Spinal cord (tissue), 10 donors: ENCODE data around the gene UCMA. TPM values are rescaled to one million over a fixed set of nuclear protein-coding genes. Genes with fewer than 3 reads are reported as not detected.

ENCODE experiments used
- DNase-seq, 6 donors: peaks; one replicate each; pipeline versions ENCODE4 v3.0.0 to v3.0.0-alpha.2; 2013 to 2015; ENCODE audit warnings: low spot score in 6 of 6, low read depth in 4 of 6
- H3K27ac ChIP-seq: one replicate; pipeline ENCODE4 v1.5.1; 2013; ENCODE audit warnings: low read depth, low read length, control low read depth
- H3K27me3 ChIP-seq: one replicate; pipeline ENCODE4 v1.6.1; 2013; ENCODE audit warnings: low read length; ENCODE audit not compliant: control insufficient read depth, insufficient read depth
- H3K36me3 ChIP-seq: one replicate; pipeline ENCODE4 v1.6.1; 2013; ENCODE audit warnings: low read length; ENCODE audit not compliant: control insufficient read depth, insufficient read depth
- H3K4me1 ChIP-seq: one replicate; pipeline ENCODE4 v1.6.1; 2013; ENCODE audit warnings: low read length; ENCODE audit not compliant: control insufficient read depth, insufficient read depth
- H3K4me3 ChIP-seq: one replicate; pipeline ENCODE4 v1.5.1; 2013; ENCODE audit warnings: low read depth, low read length, control low read depth
- H3K9me3 ChIP-seq: one replicate; pipeline ENCODE4 v1.6.1; 2013; ENCODE audit warnings: low read length; ENCODE audit not compliant: control insufficient read depth, insufficient read depth
- WGBS: methylation state at CpG from one replicate; pipeline ENCODE4 v1.1.5; 2013; ENCODE audit warnings: missing lambda C conversion rate; ENCODE audit not compliant: insufficient coverage; 5-methylcytosine and 5-hydroxymethylcytosine counted together
- polyA plus RNA-seq, 2 donors: library from polyadenylated mRNA; unstranded; fragments of 120-200 nt; gene quantifications; one replicate each; pipeline ENCODE4 v1.2.1, GENCODE V29; 2013; ENCODE audit not compliant: insufficient read length in 2 of 2
- total RNA-seq, 2 donors: library from RNA; depleted of rRNA in 1 of 2; stranded (reverse); fragments of 120-200 nt in 1 of 2; fragments of >200 nt in 1 of 2; gene quantifications; one replicate each; pipeline versions ENCODE4 v1.2.3 to v1.2.4, GENCODE V29; 2013 to 2014
- donor health status: healthy.

Gene UCMA
- total and polyA plus RNA-seq, 4 donors = 0.41 to 0.94 (median 0.42) TPM; not detected in 1

DNA sequence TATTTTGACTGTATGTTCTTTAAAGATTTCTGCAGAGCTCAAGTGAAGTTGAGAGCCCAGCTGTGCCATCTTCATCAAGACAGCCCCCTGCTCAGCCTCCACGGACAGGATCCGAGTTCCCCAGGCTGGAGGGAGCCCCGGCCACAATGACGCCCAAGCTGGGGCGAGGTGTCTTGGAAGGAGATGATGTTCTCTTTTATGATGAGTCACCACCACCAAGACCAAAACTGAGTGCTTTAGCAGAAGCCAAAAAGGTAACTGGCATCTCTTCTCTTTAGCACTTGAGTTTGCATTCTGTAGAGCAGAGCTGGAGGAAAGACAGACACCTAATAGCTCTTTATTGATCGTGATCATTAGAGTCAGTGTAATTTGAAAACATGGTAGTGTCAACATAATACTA is 39.2 kb downstream of the UCMA start:
- peaks cover 3% of the 10 kb centered on the region for H3K36me3 ChIP-seq
- H3K4me1 ChIP-seq = no peaks in the 10 kb centered on the region
- WGBS = no CpG with 5 or more reads among the region's 6 CpGs
- DNase-seq = no peak
- H3K9me3 ChIP-seq = no peaks in the 10 kb centered on the region
- no peaks in the 10 kb centered on the region for H3K27me3 ChIP-seq
- no peak overlapping the region for H3K27ac ChIP-seq
- H3K4me3 ChIP-seq = no peak overlapping the region

DNA sequence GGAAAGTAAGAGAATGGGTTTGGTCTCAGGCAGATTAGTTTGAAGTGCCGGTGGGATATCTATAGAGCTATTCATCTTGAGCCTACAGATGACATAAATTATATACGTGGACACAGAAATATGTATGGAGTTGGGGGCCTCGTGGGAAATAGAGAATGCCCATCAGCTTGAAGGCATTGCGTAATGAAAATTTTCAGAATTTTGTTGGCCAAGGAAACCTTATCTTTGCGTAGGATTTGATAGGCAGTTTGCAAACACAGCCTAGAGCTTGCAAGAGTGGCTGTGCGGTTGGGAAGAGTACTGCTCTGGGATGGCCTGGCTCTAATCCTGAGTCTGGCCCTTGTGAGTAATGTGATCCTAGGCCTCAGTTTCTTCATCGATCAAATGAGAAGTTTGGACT is 40.5 kb downstream of the UCMA start:
- H3K9me3 ChIP-seq = no peaks in the 10 kb centered on the region
- H3K27ac ChIP-seq = no peak overlapping the region
- no peak overlapping the region for H3K4me3 ChIP-seq
- no peak for DNase-seq
- 93% methylated on average over 7 of the region's 7 CpGs for WGBS
- no peaks in the 10 kb centered on the region for H3K27me3 ChIP-seq
- no peaks in the 10 kb centered on the region for H3K4me1 ChIP-seq
- peaks cover 3% of the 10 kb centered on the region for H3K36me3 ChIP-seq

DNA sequence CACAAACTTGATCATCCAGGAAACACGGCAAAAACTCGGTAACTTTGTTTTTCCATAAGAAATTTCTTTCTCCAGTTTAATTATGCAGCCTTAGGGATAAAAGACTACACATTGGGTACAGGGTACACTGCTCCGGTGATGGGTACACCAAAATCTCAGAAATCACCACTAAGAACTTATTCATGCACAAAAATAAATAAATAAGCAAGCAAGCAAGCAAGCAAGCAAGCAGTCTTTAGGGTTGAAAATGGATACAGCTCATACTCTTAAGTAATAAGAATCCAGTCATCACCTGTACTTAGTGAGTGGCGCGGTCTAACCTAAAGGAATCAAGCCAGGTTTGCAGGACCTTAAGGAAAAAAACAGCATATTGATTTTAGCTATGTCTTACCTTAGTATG is 42.8 kb downstream of the UCMA start:
- Histone ChIP-seq H3K9me3 (no peaks in the 10 kb centered on the region), H3K4me3 (no peak overlapping the region), H3K27ac (no peak overlapping the region), H3K4me1 (no peaks in the 10 kb centered on the region), H3K36me3 (peaks cover 3% of the 10 kb centered on the region), H3K27me3 (no peaks in the 10 kb centered on the region)
- no peak for DNase-seq
- no CpG with 5 or more reads among the region's 5 CpGs for WGBS

GRCh38 chr10:13190816-13191215 is 43.4 kb downstream of the UCMA start:
- DNase-seq = no peak
- no peak overlapping the region for H3K27ac ChIP-seq
- whole genome bisulfite sequencing = no CpG with 5 or more reads among the region's 3 CpGs
- no peaks in the 10 kb centered on the region for H3K4me1 ChIP-seq
- no peaks in the 10 kb centered on the region for H3K36me3 ChIP-seq
- H3K27me3 ChIP-seq = no peaks in the 10 kb centered on the region
- no peaks in the 10 kb centered on the region for H3K9me3 ChIP-seq
- H3K4me3 ChIP-seq = no peak overlapping the region

DNA sequence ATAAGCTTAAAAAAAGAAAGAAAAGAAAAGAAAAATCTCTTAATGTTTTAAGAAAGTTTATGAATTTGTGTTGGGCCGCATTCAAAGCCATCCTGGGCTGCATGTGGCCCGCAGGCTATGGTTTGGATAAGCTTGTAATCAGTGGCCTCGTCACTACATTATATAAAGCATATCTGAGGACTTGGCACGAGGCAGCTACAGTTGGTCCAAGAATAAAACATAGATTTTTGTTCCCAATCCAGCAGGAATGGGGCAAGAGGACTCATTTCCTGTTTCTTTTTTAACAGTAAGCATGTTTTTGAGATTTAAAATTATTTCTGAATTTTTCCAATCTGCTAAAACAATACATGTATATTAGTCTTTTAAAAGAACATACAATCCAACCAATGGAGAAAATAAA is 44.2 kb downstream of the UCMA start:
- peak in 1 of 6 donors; percentile 10 for DNase-seq
- Histone ChIP-seq H3K4me3 (no peak overlapping the region), H3K27ac (no peak overlapping the region), H3K9me3 (no peaks in the 10 kb centered on the region), H3K27me3 (no peaks in the 10 kb centered on the region), H3K4me1 (no peaks in the 10 kb centered on the region), H3K36me3 (no peaks in the 10 kb centered on the region)
- WGBS = no CpG with 5 or more reads among the region's 4 CpGs

GRCh38 chr10:13188593-13188992 is 45.6 kb downstream of the UCMA start:
- Histone ChIP-seq H3K9me3 (no peaks in the 10 kb centered on the region), H3K27me3 (no peaks in the 10 kb centered on the region), H3K4me1 (no peaks in the 10 kb centered on the region), H3K36me3 (no peaks in the 10 kb centered on the region), H3K27ac (no peak overlapping the region), H3K4me3 (no peak overlapping the region)
- WGBS = 96% methylated on average over 10 of the region's 10 CpGs
- no peak for DNase-seq

- H3K36me3 ChIP-seq = no peaks in the 10 kb centered on the region
- DNase-seq = no peak
These were observed 47.0 kb downstream of the UCMA start for GRCh38 chr10:13187135-13187534.

DNA sequence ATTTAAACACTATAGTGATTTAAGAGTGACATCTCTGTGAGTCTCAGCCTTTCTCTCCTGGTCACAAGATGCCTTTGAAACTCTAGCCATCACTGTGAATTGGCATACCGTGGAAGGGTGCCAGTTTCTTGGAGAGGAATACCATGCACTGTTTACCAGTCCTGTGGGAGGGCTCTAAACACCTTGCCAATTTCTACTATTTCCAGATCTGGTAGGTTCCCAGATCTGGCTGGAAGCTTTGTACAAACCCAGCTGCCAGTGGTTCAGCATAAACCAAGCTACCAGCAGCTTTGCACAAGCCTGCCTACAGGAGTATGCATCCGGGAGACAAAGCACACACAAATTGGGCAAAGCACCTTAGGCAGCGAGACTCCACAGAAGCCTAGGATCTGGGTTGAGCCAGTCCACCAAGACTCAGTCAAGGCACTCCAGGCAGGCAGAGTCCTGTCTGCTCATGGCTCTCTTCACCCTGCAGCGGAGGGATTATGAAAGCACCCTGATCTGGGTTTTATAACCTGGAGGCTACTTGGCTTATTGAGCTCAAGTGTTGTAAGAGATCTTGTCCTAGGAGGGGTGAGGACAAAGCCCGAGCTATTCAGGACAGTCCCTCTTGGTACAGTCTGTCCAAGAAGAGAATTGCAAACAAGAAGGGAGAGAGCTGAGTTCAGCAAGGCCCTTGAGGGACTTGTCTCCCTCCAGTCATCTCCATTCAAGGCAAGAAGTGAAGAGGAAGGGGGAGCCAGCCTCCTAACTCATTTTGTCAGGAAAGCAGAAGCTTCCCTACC is 49.3 kb downstream of the UCMA start:
- DNase-seq = peak in 1 of 6 donors; percentile 33
- H3K4me1 ChIP-seq = no peaks in the 10 kb centered on the region
- H3K4me3 ChIP-seq = no peak overlapping the region
- no peaks in the 10 kb centered on the region for H3K9me3 ChIP-seq
- H3K36me3 ChIP-seq = no peaks in the 10 kb centered on the region
- no peak overlapping the region for H3K27ac ChIP-seq
- 91% methylated on average over 4 of the region's 5 CpGs for WGBS
- no peaks in the 10 kb centered on the region for H3K27me3 ChIP-seq

More at GRCh38 chr10:13187135-13187534, 47.0 kb downstream of the UCMA start:
- no CpG with 5 or more reads among the region's 3 CpGs for WGBS
- H3K9me3 ChIP-seq = no peaks in the 10 kb centered on the region
- H3K4me3 ChIP-seq = no peak overlapping the region
- no peak overlapping the region for H3K27ac ChIP-seq
- H3K27me3 ChIP-seq = no peaks in the 10 kb centered on the region
- H3K4me1 ChIP-seq = no peaks in the 10 kb centered on the region

DNA sequence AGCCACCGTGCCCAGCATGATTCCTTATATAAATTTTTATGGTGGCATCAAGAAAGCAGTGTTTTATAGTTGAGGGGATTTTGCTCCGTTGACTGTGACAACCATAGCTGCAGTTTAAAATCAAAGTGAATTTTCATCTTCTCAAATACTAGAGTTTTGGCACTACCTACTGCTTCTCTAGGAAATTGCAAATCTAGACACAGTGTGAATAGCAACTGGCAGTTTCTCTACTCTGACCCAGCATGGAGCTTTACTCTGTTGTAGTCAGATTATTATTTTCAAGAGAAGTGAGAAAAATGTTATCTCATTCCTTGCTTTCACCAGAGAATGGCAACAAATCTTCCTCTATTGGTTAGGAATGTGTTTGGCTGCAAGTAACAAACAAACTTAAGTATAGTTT is 49.9 kb downstream of the UCMA start:
- DNase-seq = peak in 1 of 6 donors; percentile 60
- no peaks in the 10 kb centered on the region for H3K9me3 ChIP-seq
- no peaks in the 10 kb centered on the region for H3K4me1 ChIP-seq
- WGBS = no CpG with 5 or more reads among the region's 2 CpGs
- no peak overlapping the region for H3K27ac ChIP-seq
- no peaks in the 10 kb centered on the region for H3K36me3 ChIP-seq
- no peak overlapping the region for H3K4me3 ChIP-seq
- no peaks in the 10 kb centered on the region for H3K27me3 ChIP-seq

DNA sequence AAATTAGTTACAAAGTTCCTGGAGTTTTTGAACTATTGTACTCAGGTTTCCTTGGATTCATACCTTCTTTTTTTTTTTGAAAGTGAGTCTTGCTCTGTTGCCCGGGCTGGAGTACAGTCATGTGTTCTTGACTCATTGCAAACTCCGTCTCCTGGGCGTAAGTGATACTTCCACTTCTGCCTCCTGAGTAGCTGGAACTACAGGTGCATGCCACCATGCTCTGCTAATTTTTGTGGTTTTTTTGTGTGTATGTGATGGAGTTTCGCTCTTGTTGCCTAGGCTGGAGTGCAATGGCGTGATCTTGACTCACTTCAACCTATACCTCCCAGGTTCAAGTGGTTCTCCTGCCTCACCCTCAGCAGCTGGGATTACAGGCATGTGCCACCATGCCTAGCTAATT is 50.5 kb downstream of the UCMA start:
- Histone ChIP-seq H3K27me3 (no peaks in the 10 kb centered on the region), H3K27ac (no peak overlapping the region), H3K4me3 (no peak overlapping the region), H3K36me3 (no peaks in the 10 kb centered on the region), H3K4me1 (no peaks in the 10 kb centered on the region), H3K9me3 (no peaks in the 10 kb centered on the region)
- no peak for DNase-seq
- WGBS = 67% methylated on average over 3 of the region's 5 CpGs
